Left ventricle myocardium inferior (tissue), 1 donor: Measurements from ENCODE around the gene ZNF75A. TPM values are rescaled to one million over a fixed set of nuclear protein-coding genes. Genes with fewer than 3 reads are reported as not detected.

ENCODE experiments used
- DNase-seq: peaks from one replicate; pipeline ENCODE4 v3.0.0-alpha.2; 2020
- H3K27ac ChIP-seq: fragments of 200-600 bp; replicated peaks from 2 replicates; pipeline ENCODE4 v1.8.0; 2021
- H3K27me3 ChIP-seq: fragments of 200-600 bp; 2 replicates; pipeline ENCODE4 v1.8.0; 2021; ENCODE audit warnings: low read depth
- H3K36me3 ChIP-seq: fragments of 200-600 bp; 2 replicates; pipeline ENCODE4 v1.8.0; 2021
- H3K4me1 ChIP-seq: fragments of 200-600 bp; 2 replicates; pipeline ENCODE4 v1.8.0; 2021
- H3K4me3 ChIP-seq: fragments of 200-600 bp; 2 replicates; pipeline ENCODE4 v1.8.0; 2021; ENCODE audit warnings: mild to moderate bottlenecking, moderate library complexity
- H3K9me3 ChIP-seq: fragments of 200-600 bp; replicated peaks from 2 replicates; pipeline ENCODE4 v1.8.0; 2021
- CTCF ChIP-seq: fragments of 200-600 bp; IDR thresholded peaks from 2 replicates; pipeline ENCODE4 v1.8.0; 2021; ENCODE audit warnings: antibody characterized with exemption, mild to moderate bottlenecking, borderline replicate concordance
- intact Hi-C: fragments of 100-400 bp; cut with micrococcal nuclease; formaldehyde crosslinking; loops from one replicate; pipeline ENCODE4 v1.11.0; 2022
- total RNA-seq: library from RNA; stranded (reverse); fragmentation: NEBNext Ultra II Directional; extraction: Animal tissue kit (Norgen Biotek cat#: 25700); gene quantifications from one replicate; pipeline ENCODE4 v1.2.1, GENCODE V29; 2021
- donor health status: DM: no; HTN: yes; CAD: no; lungs with severe emphysema.

Gene ZNF75A
- total RNA-seq, 1 donor from 2014 or later: 19.2 TPM

- Histone ChIP-seq H3K27ac (no peak overlapping the region), H3K27me3 (no peaks in the 10 kb centered on the region), H3K36me3 (peaks cover 42% of the 10 kb centered on the region), H3K4me1 (no peaks in the 10 kb centered on the region), H3K9me3 (peaks cover 97% of the 10 kb centered on the region), H3K4me3 (no peak overlapping the region)
- intact Hi-C loops: no loop called here
- TF ChIP-seq CTCF: no peak
- no peak for DNase-seq
Observed at GRCh38 chr16:3321816-3322215, 16.5 kb downstream of the ZNF75A start.

GRCh38 chr16:3327514-3327913 lies 22.2 kb downstream of the ZNF75A start:
- Histone ChIP-seq H3K4me1 (no peaks in the 10 kb centered on the region), H3K4me3 (no peak overlapping the region), H3K36me3 (no peaks in the 10 kb centered on the region), H3K9me3 (peaks cover 61% of the 10 kb centered on the region), H3K27me3 (no peaks in the 10 kb centered on the region), H3K27ac (no peak overlapping the region)
- TF ChIP-seq CTCF: no peak
- intact Hi-C loops: no loop called here
- no peak for DNase-seq

- H3K36me3 ChIP-seq: no peaks in the 10 kb centered on the region
- intact Hi-C loops: no loop called here
- no peaks in the 10 kb centered on the region for H3K27me3 ChIP-seq
- no peaks in the 10 kb centered on the region for H3K4me1 ChIP-seq
- H3K9me3 ChIP-seq: peaks cover 55% of the 10 kb centered on the region
- H3K27ac ChIP-seq: no peak overlapping the region
- DNase-seq: no peak
- no peak overlapping the region for H3K4me3 ChIP-seq
- TF ChIP-seq CTCF: no peak
Observed at GRCh38 chr16:3328104-3328503, 22.8 kb downstream of the ZNF75A start.

- intact Hi-C loops: no loop called here
- no peak overlapping the region for H3K4me3 ChIP-seq
- no peaks in the 10 kb centered on the region for H3K4me1 ChIP-seq
- no peaks in the 10 kb centered on the region for H3K27me3 ChIP-seq
- peaks cover 51% of the 10 kb centered on the region for H3K9me3 ChIP-seq
- no peaks in the 10 kb centered on the region for H3K36me3 ChIP-seq
- no peak overlapping the region for H3K27ac ChIP-seq
- no peak for TF ChIP-seq CTCF
- no peak for DNase-seq
Observed at GRCh38 chr16:3328643-3329042, 23.3 kb downstream of the ZNF75A start.

- H3K9me3 ChIP-seq: peaks cover 3% of the 10 kb centered on the region
- no peaks in the 10 kb centered on the region for H3K36me3 ChIP-seq
- DNase-seq: no peak
- H3K4me3 ChIP-seq: no peak overlapping the region
- H3K4me1 ChIP-seq: peaks cover 12% of the 10 kb centered on the region
- intact Hi-C loops: no loop called here
- TF ChIP-seq CTCF: no peak
- H3K27ac ChIP-seq: no peak overlapping the region
- H3K27me3 ChIP-seq: no peaks in the 10 kb centered on the region
Observed at GRCh38 chr16:3346041-3346440, 40.7 kb downstream of the ZNF75A start.

GRCh38 chr16:3347586-3347985 lies 42.3 kb downstream of the ZNF75A start:
- H3K27me3 ChIP-seq: no peaks in the 10 kb centered on the region
- intact Hi-C loops: no loop called here
- no peak for TF ChIP-seq CTCF

More at GRCh38 chr16:3347586-3347985, 42.3 kb downstream of the ZNF75A start:
- no peak overlapping the region for H3K27ac ChIP-seq
- H3K4me3 ChIP-seq: no peak overlapping the region
- H3K9me3 ChIP-seq: peaks cover 3% of the 10 kb centered on the region
- H3K4me1 ChIP-seq: peaks cover 12% of the 10 kb centered on the region
- H3K36me3 ChIP-seq: no peaks in the 10 kb centered on the region
- no peak for DNase-seq
